Measurements from ENCODE around the gene DYNLL1.
A peak's percentile ranks its signal among the peaks of the same experiment; 100 is the strongest.

Gene DYNLL1

GRCh38 chr12:120534703-120535655 is 39.1 kb downstream of the DYNLL1 start:
- Histone ChIP-seq H3K36me3 (ENCODE audit: insufficient read depth, low read length) (peaks cover 27% of the 10 kb centered on the region), H2AFZ (ENCODE audit: low read depth, low read length) (peak overlapping the region; percentile 87), H3K4me1 (ENCODE audit: insufficient read depth, low read length) (peaks cover 17% of the 10 kb centered on the region), H3K27me3 (ENCODE audit: insufficient read depth, low read length) (no peaks in the 10 kb centered on the region), H3K9me3 (ENCODE audit: low read length) (no peaks in the 10 kb centered on the region), H3K4me3 (ENCODE audit: low read length) (peak overlapping the region; percentile 87)

GRCh38 chr12:120536064-120536791 is 40.3 kb downstream of the DYNLL1 start:
- no peak overlapping the region for H2AFZ ChIP-seq (ENCODE audit: low read depth, low read length)
- H3K36me3 ChIP-seq (ENCODE audit: insufficient read depth, low read length), result peaks cover 35% of the 10 kb centered on the region
- peaks cover 17% of the 10 kb centered on the region for H3K4me1 ChIP-seq (ENCODE audit: insufficient read depth, low read length)
- H3K4me3 ChIP-seq (ENCODE audit: low read length), result peak overlapping the region; percentile 87
- H3K9me3 ChIP-seq (ENCODE audit: low read length), result peaks cover 3% of the 10 kb centered on the region
- no peaks in the 10 kb centered on the region for H3K27me3 ChIP-seq (ENCODE audit: insufficient read depth, low read length)

DNA sequence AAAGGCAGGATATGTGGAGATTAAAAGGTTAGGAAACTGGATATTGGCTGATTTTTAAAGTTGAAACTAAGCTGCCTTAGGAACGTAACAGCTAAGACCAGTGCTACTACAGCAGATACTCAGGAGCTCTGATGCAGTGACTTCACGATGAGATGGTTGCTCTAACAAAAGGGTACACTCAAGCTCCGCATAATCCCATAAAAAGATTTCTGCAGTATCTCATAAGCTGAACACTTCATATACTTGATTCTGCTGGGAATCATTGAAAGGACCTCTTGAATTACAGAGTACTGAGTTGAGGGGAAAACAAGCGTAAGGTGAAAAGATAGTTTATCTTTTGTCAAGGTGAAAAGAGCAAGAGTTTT is 41.9 kb downstream of the DYNLL1 start:
- Histone ChIP-seq H3K4me1 (ENCODE audit: insufficient read depth, low read length) (peaks cover 17% of the 10 kb centered on the region), H3K27me3 (ENCODE audit: insufficient read depth, low read length) (no peaks in the 10 kb centered on the region), H3K4me3 (ENCODE audit: low read length) (no peak overlapping the region), H3K9me3 (ENCODE audit: low read length) (peaks cover 3% of the 10 kb centered on the region), H2AFZ (ENCODE audit: low read depth, low read length) (no peak overlapping the region), H3K36me3 (ENCODE audit: insufficient read depth, low read length) (peaks cover 38% of the 10 kb centered on the region)

GRCh38 chr12:120538281-120539156 is 42.6 kb downstream of the DYNLL1 start:
- peaks cover 3% of the 10 kb centered on the region for H3K9me3 ChIP-seq (ENCODE audit: low read length)
- H3K4me1 ChIP-seq (ENCODE audit: insufficient read depth, low read length), result peaks cover 17% of the 10 kb centered on the region
- H3K27me3 ChIP-seq (ENCODE audit: insufficient read depth, low read length), result no peaks in the 10 kb centered on the region
- no peak overlapping the region for H2AFZ ChIP-seq (ENCODE audit: low read depth, low read length)
- H3K4me3 ChIP-seq (ENCODE audit: low read length), result no peak overlapping the region
- peaks cover 38% of the 10 kb centered on the region for H3K36me3 ChIP-seq (ENCODE audit: insufficient read depth, low read length)

- Histone ChIP-seq H3K36me3 (ENCODE audit: insufficient read depth, low read length) (peaks cover 38% of the 10 kb centered on the region), H3K4me1 (ENCODE audit: insufficient read depth, low read length) (peaks cover 17% of the 10 kb centered on the region), H3K9me3 (ENCODE audit: low read length) (peaks cover 3% of the 10 kb centered on the region), H3K4me3 (ENCODE audit: low read length) (no peak overlapping the region), H2AFZ (ENCODE audit: low read depth, low read length) (no peak overlapping the region), H3K27me3 (ENCODE audit: insufficient read depth, low read length) (no peaks in the 10 kb centered on the region)
Measured at GRCh38 chr12:120539303-120539702, 43.4 kb downstream of the DYNLL1 start.

GRCh38 chr12:120540445-120540844 is 44.5 kb downstream of the DYNLL1 start:
- Histone ChIP-seq H3K36me3 (ENCODE audit: insufficient read depth, low read length) (peaks cover 43% of the 10 kb centered on the region), H3K4me3 (ENCODE audit: low read length) (no peak overlapping the region), H2AFZ (ENCODE audit: low read depth, low read length) (no peak overlapping the region), H3K9me3 (ENCODE audit: low read length) (peaks cover 3% of the 10 kb centered on the region), H3K4me1 (ENCODE audit: insufficient read depth, low read length) (peaks cover 12% of the 10 kb centered on the region), H3K27me3 (ENCODE audit: insufficient read depth, low read length) (no peaks in the 10 kb centered on the region)

- Histone ChIP-seq H2AFZ (ENCODE audit: low read depth, low read length) (no peak overlapping the region), H3K9me3 (ENCODE audit: low read length) (peaks cover 3% of the 10 kb centered on the region), H3K4me1 (ENCODE audit: insufficient read depth, low read length) (no peaks in the 10 kb centered on the region), H3K27me3 (ENCODE audit: insufficient read depth, low read length) (no peaks in the 10 kb centered on the region), H3K36me3 (ENCODE audit: insufficient read depth, low read length) (peaks cover 44% of the 10 kb centered on the region), H3K4me3 (ENCODE audit: low read length) (no peak overlapping the region)
Measured at GRCh38 chr12:120542166-120542565, 46.3 kb downstream of the DYNLL1 start.

GRCh38 chr12:120544691-120545090 is 48.8 kb downstream of the DYNLL1 start:
- Histone ChIP-seq H3K4me1 (ENCODE audit: insufficient read depth, low read length) (no peaks in the 10 kb centered on the region), H3K36me3 (ENCODE audit: insufficient read depth, low read length) (peaks cover 51% of the 10 kb centered on the region), H3K4me3 (ENCODE audit: low read length) (no peak overlapping the region), H2AFZ (ENCODE audit: low read depth, low read length) (no peak overlapping the region), H3K9me3 (ENCODE audit: low read length) (peaks cover 3% of the 10 kb centered on the region), H3K27me3 (ENCODE audit: insufficient read depth, low read length) (no peaks in the 10 kb centered on the region)

DNA sequence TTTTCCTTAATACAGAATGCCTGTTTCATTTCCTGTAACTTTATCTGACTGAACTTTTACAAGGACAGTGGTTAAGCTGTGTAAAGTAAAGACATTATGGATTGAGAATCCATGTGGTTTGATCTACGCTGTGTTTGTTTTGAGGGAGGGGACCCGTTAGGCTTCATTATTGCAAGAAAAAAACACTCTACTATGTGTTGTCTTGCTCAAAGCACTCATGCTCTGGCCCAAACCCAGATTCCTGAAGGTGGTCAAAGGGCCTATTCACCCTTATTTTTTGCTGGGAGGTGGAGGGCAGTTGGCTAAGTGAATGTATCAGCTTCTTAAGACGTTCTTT is 50.1 kb downstream of the DYNLL1 start:
- Histone ChIP-seq H3K36me3 (ENCODE audit: insufficient read depth, low read length) (peaks cover 52% of the 10 kb centered on the region), H3K4me1 (ENCODE audit: insufficient read depth, low read length) (no peaks in the 10 kb centered on the region)

More for the DNA sequence above, 50.1 kb downstream of the DYNLL1 start:
- Histone ChIP-seq H3K27me3 (ENCODE audit: insufficient read depth, low read length) (no peaks in the 10 kb centered on the region), H2AFZ (ENCODE audit: low read depth, low read length) (no peak overlapping the region), H3K9me3 (ENCODE audit: low read length) (no peaks in the 10 kb centered on the region), H3K4me3 (ENCODE audit: low read length) (no peak overlapping the region)
